ENCODE measurements around the gene BABAM1. TPM values are rescaled to one million over a fixed set of nuclear protein-coding genes. Genes with fewer than 3 reads are reported as not detected.

Gene BABAM1
- total RNA-seq, 1 experiment from 2014 or later = 146 TPM

DNA sequence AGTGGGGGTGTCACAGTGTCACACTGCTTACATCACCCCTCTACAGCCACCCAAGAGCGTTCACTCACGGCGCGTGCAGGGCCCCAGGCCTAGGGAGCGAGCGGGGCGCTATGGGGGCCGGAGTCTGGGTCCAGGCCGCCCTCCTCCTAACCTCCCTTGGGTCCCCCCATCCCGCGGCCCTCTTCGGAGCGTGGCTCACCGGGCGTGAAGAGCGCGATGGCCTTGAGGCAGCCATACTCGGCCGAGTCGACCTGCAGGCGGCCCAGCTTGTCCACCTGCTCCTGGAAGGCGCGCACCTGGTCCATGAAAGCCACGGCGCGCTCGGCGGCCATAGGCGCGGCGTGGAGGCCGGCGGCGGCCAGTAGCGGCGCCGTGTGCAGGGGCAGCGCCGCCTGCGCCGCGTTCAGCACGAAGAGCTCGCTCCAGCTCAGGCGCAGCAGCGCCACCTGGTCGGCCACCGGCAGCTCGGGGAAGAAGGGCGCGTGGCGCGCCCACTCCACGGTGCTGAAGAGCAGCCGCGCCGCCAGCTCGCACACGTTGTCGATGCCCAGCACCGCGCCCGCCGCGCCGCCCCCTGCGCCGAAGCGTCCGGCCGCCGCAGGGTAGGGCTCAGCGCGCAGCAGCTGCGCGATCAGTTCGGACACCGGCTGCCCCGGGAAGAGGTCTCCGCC, 31.8 kb upstream of the BABAM1 start (continued):
- TF ChIP-seq, protein P1, sequence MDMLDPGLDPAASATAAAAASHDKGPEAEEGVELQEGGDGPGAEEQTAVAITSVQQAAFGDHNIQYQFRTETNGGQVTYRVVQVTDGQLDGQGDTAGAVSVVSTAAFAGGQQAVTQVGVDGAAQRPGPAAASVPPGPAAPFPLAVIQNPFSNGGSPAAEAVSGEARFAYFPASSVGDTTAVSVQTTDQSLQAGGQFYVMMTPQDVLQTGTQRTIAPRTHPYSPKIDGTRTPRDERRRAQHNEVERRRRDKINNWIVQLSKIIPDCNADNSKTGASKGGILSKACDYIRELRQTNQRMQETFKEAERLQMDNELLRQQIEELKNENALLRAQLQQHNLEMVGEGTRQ (CRISPR knock-in tag; IDR thresholded peaks at IDR 0.05) = no peak
- TF ChIP-seq GTF2I (CRISPR knock-in tag; conservative IDR thresholded peaks at IDR 0.05) = no peak
- peak; percentile 76; the same call in 1 of the 2 replicates for TF ChIP-seq RELA (CRISPR knock-in tag; IDR thresholded peaks at IDR 0.05; ENCODE audit: borderline replicate concordance)
- TF ChIP-seq GRHL2 (CRISPR knock-in tag; IDR thresholded peaks at IDR 0.05; ENCODE audit: insufficient replicate concordance, severe bottlenecking) = no peak
- TF ChIP-seq CREB1 (CRISPR knock-in tag; IDR thresholded peaks at IDR 0.05) = no peak
- TF ChIP-seq SOX15 (CRISPR knock-in tag; IDR thresholded peaks at IDR 0.05) = no peak
- TF ChIP-seq NR3C1 (CRISPR knock-in tag; conservative IDR thresholded peaks at IDR 0.05; ENCODE audit: low read depth) = no peak
- TF ChIP-seq TEAD1 (CRISPR knock-in tag; IDR thresholded peaks at IDR 0.05) = no peak
- no peak for TF ChIP-seq ATF1 (CRISPR knock-in tag; IDR thresholded peaks at IDR 0.05)
- TF ChIP-seq, protein P2, sequence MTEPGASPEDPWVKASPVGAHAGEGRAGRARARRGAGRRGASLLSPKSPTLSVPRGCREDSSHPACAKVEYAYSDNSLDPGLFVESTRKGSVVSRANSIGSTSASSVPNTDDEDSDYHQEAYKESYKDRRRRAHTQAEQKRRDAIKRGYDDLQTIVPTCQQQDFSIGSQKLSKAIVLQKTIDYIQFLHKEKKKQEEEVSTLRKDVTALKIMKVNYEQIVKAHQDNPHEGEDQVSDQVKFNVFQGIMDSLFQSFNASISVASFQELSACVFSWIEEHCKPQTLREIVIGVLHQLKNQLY (CRISPR knock-in tag; IDR thresholded peaks at IDR 0.05) = 0 out of 2 replicates have a peak, but pooled peaks have one; percentile 37
- TF ChIP-seq CBFB (CRISPR knock-in tag; IDR thresholded peaks at IDR 0.05; ENCODE audit: low read depth) = no peak
- TF ChIP-seq TP53 (CRISPR knock-in tag; IDR thresholded peaks at IDR 0.05) = 0 out of 2 replicates have a peak, but pooled peaks have one; percentile 78
- peak; percentile 79; the same call in 1 of the 2 replicates for TF ChIP-seq IRF2 (CRISPR knock-in tag; IDR thresholded peaks at IDR 0.05; ENCODE audit: borderline replicate concordance, low read depth)
- no peak for TF ChIP-seq ZNF317 (CRISPR knock-in tag; IDR thresholded peaks at IDR 0.05; ENCODE audit: borderline replicate concordance, low read depth)
- TF ChIP-seq, protein P3, sequence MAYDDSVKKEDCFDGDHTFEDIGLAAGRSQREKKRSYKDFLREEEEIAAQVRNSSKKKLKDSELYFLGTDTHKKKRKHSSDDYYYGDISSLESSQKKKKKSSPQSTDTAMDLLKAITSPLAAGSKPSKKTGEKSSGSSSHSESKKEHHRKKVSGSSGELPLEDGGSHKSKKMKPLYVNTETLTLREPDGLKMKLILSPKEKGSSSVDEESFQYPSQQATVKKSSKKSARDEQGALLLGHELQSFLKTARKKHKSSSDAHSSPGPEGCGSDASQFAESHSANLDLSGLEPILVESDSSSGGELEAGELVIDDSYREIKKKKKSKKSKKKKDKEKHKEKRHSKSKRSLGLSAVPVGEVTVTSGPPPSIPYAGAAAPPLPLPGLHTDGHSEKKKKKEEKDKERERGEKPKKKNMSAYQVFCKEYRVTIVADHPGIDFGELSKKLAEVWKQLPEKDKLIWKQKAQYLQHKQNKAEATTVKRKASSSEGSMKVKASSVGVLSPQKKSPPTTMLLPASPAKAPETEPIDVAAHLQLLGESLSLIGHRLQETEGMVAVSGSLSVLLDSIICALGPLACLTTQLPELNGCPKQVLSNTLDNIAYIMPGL (CRISPR knock-in tag; IDR thresholded peaks at IDR 0.05) = peak; percentile 96; the same call in 1 of the 2 replicates
- TF ChIP-seq, protein P4, sequence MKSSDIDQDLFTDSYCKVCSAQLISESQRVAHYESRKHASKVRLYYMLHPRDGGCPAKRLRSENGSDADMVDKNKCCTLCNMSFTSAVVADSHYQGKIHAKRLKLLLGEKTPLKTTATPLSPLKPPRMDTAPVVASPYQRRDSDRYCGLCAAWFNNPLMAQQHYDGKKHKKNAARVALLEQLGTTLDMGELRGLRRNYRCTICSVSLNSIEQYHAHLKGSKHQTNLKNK (CRISPR knock-in tag; IDR thresholded peaks at IDR 0.05) = no peak
- TF ChIP-seq, protein P5, sequence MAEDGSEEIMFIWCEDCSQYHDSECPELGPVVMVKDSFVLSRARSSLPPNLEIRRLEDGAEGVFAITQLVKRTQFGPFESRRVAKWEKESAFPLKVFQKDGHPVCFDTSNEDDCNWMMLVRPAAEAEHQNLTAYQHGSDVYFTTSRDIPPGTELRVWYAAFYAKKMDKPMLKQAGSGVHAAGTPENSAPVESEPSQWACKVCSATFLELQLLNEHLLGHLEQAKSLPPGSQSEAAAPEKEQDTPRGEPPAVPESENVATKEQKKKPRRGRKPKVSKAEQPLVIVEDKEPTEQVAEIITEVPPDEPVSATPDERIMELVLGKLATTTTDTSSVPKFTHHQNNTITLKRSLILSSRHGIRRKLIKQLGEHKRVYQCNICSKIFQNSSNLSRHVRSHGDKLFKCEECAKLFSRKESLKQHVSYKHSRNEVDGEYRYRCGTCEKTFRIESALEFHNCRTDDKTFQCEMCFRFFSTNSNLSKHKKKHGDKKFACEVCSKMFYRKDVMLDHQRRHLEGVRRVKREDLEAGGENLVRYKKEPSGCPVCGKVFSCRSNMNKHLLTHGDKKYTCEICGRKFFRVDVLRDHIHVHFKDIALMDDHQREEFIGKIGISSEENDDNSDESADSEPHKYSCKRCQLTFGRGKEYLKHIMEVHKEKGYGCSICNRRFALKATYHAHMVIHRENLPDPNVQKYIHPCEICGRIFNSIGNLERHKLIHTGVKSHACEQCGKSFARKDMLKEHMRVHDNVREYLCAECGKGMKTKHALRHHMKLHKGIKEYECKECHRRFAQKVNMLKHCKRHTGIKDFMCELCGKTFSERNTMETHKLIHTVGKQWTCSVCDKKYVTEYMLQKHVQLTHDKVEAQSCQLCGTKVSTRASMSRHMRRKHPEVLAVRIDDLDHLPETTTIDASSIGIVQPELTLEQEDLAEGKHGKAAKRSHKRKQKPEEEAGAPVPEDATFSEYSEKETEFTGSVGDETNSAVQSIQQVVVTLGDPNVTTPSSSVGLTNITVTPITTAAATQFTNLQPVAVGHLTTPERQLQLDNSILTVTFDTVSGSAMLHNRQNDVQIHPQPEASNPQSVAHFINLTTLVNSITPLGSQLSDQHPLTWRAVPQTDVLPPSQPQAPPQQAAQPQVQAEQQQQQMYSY (CRISPR knock-in tag; IDR thresholded peaks at IDR 0.05) = no peak
- TF ChIP-seq, protein P6, sequence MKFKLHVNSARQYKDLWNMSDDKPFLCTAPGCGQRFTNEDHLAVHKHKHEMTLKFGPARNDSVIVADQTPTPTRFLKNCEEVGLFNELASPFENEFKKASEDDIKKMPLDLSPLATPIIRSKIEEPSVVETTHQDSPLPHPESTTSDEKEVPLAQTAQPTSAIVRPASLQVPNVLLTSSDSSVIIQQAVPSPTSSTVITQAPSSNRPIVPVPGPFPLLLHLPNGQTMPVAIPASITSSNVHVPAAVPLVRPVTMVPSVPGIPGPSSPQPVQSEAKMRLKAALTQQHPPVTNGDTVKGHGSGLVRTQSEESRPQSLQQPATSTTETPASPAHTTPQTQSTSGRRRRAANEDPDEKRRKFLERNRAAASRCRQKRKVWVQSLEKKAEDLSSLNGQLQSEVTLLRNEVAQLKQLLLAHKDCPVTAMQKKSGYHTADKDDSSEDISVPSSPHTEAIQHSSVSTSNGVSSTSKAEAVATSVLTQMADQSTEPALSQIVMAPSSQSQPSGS (CRISPR knock-in tag; IDR thresholded peaks at IDR 0.05; ENCODE audit: borderline replicate concordance, low read depth) = no peak
- no peak for TF ChIP-seq ZBTB21 (CRISPR knock-in tag; IDR thresholded peaks at IDR 0.05; ENCODE audit: borderline replicate concordance)
- TF ChIP-seq JUN (CRISPR knock-in tag; IDR thresholded peaks at IDR 0.05) = 0 out of 2 replicates have a peak, but pooled peaks have one; percentile 17
- no peak for TF ChIP-seq NR1H2 (CRISPR knock-in tag; IDR thresholded peaks at IDR 0.05)
- TF ChIP-seq SMAD4 (CRISPR knock-in tag; IDR thresholded peaks at IDR 0.05) = no peak
- TF ChIP-seq, protein P7, sequence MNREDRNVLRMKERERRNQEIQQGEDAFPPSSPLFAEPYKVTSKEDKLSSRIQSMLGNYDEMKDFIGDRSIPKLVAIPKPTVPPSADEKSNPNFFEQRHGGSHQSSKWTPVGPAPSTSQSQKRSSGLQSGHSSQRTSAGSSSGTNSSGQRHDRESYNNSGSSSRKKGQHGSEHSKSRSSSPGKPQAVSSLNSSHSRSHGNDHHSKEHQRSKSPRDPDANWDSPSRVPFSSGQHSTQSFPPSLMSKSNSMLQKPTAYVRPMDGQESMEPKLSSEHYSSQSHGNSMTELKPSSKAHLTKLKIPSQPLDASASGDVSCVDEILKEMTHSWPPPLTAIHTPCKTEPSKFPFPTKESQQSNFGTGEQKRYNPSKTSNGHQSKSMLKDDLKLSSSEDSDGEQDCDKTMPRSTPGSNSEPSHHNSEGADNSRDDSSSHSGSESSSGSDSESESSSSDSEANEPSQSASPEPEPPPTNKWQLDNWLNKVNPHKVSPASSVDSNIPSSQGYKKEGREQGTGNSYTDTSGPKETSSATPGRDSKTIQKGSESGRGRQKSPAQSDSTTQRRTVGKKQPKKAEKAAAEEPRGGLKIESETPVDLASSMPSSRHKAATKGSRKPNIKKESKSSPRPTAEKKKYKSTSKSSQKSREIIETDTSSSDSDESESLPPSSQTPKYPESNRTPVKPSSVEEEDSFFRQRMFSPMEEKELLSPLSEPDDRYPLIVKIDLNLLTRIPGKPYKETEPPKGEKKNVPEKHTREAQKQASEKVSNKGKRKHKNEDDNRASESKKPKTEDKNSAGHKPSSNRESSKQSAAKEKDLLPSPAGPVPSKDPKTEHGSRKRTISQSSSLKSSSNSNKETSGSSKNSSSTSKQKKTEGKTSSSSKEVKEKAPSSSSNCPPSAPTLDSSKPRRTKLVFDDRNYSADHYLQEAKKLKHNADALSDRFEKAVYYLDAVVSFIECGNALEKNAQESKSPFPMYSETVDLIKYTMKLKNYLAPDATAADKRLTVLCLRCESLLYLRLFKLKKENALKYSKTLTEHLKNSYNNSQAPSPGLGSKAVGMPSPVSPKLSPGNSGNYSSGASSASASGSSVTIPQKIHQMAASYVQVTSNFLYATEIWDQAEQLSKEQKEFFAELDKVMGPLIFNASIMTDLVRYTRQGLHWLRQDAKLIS (CRISPR knock-in tag; IDR thresholded peaks at IDR 0.05; ENCODE audit: borderline replicate concordance) = no peak
- TF ChIP-seq JAZF1 (CRISPR knock-in tag; IDR thresholded peaks at IDR 0.05) = no peak
- no peak for TF ChIP-seq GABPB1 (CRISPR knock-in tag; IDR thresholded peaks at IDR 0.05)

Data from WTC11 (cell line).